Activated CD8-positive, alpha-beta memory T cell treated with anti-CD3 and anti-CD28 coated beads for 24 hours (primary cell): ENCODE results near the gene TYW1.
"Not testable (repeated sequence)": the region's sequence is repeated elsewhere in the genome, so short reads cannot be mapped to it uniquely, and the experiment has no call there.

Experiments
- DNase-seq: peaks from one replicate; pipeline ENCODE4 v3.0.0-alpha.2; 2020

TYW1 gene

DNA sequence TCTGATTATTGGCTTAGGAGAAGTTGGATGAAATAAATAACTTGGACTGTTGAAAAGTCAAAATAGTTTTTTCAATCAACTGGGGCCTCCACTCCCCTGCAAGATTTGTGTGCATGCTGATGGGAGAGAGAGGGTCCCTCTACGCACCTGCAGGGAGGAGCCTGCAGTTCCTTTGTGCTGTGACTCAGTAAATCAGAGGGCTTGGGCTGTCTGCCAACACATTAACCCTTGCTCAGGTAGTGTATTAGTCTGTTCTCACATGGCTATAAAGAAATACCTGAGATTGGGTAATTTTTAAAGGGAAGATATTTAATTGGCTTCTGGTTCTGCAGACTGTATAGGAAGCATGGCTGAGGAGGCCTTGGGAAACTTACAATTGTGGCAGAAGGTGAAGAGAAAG is 261.1 kb downstream of the TYW1 start:
- DNase-seq = not testable (repeated sequence)

DNA sequence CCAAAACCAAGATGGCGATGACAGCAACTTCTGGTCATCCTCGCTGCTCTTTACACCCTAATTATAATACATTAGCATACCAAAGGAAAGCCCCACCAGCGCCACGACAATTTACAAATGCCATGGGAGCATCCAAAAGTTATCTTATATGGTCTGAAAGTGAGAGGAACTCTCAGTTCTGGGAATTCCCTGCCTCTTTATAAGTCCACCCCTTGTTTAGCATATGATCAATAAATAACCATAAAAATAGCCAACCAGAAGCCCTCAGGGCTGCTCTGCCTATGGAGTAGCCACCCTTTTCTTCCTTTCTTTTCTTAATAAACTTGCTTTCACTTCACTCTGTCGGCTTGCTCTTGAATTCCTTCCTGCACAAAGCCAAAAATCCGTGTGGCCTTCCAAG is 262.7 kb downstream of the TYW1 start:
- not testable (repeated sequence) for DNase-seq

DNA sequence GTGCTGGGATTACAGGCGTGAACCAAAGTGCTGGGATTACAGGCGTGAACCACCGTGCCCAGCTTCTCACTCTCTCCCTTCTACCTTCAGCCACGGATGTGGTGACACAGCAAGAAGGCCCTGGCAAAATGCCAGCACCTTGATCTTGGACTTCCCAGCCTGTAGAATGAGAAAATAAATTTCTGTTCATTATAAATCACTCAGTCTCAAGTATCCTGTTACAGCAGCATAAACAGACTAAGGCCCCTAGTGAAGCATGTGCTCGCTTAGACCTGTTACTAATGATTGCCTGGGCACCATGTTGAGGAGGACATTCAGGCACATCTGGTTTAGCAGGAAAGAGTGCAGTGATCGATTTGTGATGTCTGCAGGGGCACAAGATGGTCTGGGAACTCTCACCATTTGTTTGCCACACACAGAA is 263.5 kb downstream of the TYW1 start:
- DNase-seq = not testable (repeated sequence)

DNA sequence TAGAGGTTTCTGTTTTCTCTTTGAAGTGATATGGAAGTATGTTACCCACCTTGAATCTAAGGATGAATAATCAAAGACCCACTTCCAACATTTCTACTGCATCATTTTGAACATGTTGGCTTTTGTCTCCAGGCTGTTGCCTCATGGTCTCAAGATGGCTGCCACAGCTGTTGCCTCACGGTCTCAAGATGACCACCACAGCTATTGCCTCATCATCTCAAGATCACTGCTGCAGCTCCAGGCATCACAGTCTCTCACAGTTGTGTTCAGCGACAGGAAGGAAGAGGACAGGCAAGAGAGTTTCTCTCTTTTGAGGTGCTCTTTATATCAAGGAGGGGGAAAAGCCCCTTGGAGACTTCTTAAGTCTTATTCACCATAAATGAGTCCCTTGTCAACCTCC is 267.4 kb downstream of the TYW1 start:
- DNase-seq = not testable (repeated sequence)

DNA sequence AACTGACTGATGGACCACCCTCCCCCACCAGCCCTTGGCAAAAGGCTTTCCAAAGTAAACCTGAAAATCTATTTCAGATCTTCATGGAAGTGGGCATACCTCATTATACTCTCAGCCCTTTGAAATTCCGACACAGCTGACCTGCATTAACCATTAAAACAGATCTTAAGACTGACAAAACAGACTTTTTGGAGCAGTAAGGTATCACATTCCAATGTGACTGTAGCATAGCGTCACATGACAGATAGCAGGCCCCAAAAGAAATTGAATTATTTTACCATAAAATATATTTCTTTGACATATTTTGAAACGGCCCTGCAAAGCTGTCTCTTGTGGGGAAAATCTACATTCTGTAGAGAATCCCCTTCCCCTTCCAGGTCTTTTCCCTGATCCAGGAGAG is 269.4 kb downstream of the TYW1 start:
- DNase-seq = not testable (repeated sequence)

DNA sequence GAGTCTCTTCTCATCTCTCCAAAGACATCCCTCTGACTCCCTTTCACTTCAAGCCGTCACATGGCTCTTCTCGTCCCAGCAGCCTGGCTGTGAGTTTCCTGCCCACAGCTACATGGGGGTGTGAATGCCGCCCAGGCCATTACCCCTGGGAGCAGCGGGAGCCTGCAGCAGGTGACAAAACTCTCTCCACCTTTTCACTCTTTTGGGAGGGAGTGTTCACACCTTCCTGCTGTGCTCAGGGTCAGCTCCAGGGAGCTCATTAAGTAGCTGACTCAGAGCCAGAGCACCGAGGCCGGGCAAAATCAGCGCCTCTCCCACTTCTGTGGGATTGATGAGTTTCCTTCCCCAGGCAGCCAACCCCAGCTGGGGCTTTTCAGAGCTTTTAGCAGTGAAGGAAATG is 271.3 kb downstream of the TYW1 start:
- no peak for DNase-seq

DNA sequence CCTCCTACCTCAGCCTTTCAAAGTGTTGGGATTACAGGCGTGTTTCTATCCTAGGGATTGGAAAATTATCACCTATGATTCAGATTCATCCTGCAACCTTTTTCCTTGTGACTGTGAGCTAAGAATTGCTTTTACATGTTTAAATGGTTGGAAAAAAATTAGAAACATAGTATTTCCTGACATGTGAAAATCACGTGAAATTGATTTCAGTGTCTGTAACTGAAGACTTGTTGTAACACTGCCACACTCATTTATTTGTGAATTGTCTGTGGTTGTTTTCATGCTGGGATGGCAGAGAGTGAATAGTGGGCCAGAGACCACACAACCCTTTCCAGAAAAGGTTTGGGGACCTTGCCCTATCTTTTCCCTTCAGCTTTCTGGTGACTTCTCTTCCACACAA is 273.3 kb downstream of the TYW1 start:
- not testable (repeated sequence) for DNase-seq
